ENCODE results near the gene CCNJL. TPM values are rescaled to one million over a fixed set of nuclear protein-coding genes. Genes with fewer than 3 reads are reported as not detected.
"Not testable (repeated sequence)": the region's sequence is repeated elsewhere in the genome, so short reads cannot be mapped to it uniquely, and the experiment has no call there.

Gene CCNJL
- total RNA-seq, 1 donor from 2014 or later = 0.78 TPM

DNA sequence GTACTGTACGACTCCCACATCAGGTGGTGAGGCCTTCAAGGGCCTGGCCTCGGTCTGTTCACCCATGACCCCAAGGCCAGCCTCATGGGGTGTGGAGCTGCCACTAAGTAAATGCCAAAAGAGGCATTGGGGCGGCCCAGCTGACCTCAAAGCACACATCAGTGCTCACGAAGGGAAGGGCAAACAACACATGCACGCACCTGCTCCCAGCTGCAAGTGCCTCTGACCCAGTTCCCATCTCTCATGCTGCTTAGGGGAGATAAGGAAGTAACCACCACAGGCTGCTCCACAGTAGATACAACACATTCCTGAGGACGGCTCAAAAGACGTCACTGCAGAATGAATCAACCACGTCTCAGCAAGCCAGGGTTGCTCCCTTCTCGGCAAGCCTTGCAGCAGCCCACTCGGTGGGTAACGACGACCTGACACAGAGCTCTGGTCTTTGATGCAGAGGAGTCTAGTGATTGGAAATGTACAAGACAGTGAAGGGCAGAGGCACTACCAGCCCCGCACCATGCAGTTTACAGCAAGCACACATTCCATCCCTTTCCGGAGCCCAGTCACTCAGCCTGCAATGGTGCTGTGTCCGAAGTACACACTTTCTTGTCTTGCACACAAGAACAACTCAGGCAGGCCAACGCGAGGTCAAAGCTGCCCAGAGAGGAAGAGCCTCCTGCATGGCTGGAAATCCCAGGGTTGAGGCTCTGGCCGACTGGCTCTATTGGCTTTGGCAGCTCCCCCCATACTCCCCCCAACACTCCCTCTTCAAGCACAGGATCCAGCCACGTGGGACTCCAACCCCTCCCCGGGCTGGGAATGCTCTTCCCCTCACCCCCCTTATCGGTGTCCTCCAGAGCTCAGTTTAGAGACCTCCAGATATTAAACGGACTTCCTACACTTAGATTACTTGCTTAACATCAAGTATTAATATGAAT, 51.2 kb downstream of the CCNJL start:
- no peak for DNase-seq

DNA sequence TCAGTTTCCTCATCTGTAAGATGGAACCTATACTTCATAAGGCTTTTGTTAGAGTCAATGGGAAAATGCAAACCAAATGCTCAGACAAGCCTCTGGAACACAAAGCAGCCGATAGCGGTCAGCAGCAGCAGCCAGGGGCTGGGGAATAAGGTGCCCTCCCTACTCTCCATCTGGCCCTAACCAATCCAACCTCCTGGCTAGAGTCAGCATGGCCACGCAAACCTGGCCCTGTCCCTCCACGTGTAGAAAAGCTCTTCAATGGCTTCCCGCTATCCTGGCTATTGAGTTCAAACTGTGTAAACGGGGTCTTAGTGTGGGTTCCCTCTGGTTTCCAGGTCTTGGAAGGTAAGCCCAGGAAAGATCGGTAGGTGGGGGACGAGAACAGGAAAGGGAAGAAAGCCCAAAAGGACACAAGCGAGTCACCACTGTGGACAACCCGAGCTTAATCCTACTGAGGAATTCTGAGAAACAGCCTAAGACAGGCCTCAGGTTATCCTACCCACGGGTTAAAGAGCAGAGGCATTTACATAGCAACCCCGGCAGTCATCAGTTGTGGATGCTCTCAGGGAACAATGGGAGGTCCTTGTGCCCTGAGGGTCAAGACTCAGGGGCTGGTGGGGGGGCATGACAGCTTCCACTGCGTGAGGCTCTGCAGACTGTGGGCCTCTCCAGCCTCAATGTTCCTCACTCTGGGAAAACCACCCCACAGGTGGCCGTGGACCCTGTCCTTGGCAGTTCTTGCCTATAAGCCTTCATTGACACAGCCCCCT, 52.2 kb downstream of the CCNJL start:
- DNase-seq = no peak

GRCh38 chr5:160259341-160259740, 53.0 kb downstream of the CCNJL start:
- DNase-seq = no peak

DNA sequence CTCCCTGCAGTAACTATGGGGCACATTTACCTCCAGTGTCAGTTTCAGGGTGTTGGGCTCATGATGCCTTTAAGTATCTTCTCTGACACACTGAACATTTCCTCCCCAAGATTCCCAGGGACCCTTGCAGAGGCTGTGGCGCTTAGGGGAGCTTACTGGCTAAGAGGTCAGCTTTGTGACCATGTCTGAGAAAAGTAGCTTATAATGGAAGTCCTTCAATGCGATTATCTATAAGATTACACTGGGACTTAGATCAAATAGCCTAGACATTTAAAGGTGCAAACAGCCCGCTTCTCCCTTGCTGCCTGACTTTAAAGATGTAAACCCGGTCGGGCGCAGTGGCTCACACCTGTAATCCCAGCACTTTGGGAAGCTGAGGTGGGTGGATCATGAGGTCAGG, 57.7 kb downstream of the CCNJL start:
- DNase-seq = no peak

DNA sequence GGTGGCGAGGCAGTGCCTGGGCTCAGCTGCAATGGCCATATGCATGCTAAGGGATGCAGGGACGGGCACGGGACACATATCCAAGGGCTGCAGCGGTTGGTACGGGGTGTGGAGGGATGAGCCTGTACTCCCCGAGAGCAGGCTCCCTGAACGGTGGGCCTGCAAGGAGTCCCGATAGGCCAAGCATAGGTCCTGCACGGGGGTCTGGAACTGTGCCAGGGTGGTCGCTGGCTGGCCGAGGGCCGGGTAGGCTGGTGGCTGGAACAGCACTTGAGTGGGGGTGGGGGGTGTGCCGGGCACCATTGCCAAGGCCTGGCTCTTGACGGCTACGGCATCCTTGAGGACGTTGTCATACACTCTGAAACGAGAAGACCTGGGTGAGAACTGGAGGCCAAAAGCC, 58.9 kb downstream of the CCNJL start:
- DNase-seq = no peak

GRCh38 chr5:160252916-160253315, 59.4 kb downstream of the CCNJL start:
- DNase-seq = no peak

DNA sequence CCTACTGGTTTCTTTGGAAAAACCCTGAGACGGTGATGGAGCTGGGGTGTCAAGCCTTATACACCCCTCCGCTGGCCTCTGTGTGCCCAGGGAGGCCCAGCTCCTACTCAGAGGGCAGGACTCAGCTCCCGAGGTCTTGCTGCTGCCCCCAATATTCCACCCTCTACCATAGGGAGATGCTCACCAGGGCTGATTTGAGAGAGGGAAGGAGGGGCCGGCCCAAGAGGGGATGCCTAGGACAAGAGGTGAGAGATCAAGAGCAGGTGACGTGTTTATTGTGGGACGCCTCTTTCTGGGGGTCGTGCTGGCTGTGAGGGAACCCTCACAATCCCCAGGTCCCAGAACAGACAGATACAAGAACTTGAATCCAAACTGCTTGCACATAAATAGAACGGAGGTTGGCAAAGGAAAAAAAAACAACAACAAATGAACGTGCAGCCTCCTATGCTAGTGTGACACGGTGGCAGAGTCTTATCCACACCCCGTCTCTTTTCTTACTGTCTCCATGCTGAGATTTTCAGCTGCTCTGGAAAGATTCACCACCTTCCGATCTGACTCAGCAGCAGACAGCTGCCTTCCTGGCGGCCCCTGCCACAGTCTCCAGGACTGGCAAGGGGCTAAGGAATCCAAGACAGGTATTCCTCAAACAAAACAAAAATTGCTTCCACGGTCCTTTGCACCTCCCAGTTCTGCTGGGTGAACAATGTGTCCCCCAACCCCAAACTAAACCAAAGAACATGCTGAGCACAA, 60.8 kb downstream of the CCNJL start:
- DNase-seq = no peak

DNA sequence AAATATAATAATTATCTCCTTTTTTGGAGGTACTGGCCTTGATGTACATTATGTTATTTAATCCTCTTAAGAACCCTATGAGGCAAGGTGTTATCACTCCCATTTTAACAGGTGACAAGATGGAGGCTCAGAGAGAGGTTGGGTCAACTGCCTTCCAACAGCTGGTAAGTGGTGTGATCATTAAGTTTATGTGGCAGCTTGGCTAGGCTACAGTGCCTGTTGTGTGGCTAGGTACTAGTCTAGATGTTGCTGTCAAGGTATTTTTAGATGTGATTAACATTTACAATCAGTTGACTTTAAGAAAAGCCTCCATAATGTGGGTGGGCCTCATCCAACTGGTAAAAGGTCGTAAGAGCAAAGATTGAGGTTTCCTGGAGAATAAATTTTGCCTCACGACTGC, 61.5 kb downstream of the CCNJL start:
- no peak for DNase-seq

DNA sequence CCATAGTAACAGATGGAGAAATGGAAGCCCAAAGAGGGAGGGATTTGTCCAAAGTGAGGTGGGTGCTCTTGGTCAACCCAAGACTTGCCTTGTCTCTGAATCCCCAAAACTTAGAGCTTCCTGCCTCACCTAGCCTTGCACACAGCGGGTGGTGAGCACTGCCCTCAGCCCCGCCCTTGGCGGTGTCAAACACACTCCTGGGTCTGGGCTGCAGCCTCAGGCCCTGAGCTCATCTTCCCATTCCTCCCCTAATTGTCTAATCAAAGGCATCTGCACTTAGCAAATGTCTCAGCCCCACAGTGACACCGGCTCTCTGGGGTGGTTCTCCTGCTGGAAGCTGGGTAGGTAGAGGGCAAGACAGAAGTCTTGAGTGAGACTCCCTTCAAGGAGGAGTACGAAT, 62.1 kb downstream of the CCNJL start:
- no peak for DNase-seq

DNA sequence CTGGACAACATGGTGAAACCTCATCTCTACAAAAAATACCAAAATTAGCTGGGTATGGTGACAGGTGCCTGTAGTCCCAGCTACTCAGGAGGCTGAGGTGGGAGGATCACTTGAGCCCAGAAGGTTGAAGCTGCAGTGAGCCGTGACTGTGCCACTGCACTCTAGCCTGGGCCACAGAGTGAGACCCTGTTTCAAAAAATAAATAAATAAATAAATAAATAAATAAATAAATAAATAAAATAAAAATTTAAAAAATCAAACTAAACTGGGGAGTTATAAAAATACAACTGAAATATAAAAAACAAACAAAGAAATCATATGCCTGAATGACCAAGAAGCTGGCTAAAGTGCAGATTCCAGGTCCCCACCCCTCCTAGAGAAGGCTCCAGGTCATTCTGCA, 62.8 kb downstream of the CCNJL start:
- DNase-seq = not testable (repeated sequence)

DNA sequence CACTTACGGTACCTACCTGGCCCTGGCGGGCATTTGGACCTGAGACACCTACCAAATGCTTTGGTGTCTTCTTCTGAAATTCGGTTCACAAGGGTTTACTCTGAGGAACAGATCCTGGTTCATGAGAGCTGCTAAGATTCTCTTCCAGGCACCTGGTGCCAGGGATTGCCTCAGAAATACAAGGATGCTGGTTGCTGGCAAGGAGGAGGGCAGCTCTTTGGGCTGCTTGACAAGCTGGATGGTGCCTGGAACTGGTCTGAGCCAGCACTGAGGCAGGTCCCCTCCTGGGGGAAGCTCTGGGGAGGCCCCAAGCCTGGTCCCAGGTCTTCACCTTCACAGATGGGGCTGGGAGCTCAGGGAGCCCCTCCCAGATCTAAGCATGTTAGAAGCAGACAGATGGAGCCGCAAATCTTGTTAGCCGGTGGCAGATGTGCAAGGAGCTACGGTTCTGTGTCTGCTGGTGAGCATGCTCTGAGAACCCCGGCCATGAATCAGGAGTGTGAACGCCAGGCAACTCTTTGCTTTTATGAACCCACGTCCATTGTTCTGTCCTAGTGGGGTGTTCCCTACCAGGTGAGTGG, 66.8 kb downstream of the CCNJL start:
- no peak for DNase-seq

GRCh38 chr5:160242145-160242544, 70.2 kb downstream of the CCNJL start:
- no peak for DNase-seq

- no peak for DNase-seq
Measured at GRCh38 chr5:160240350-160240749, 72.0 kb downstream of the CCNJL start.

GRCh38 chr5:160237571-160238093, 74.7 kb downstream of the CCNJL start:
- DNase-seq = no peak

GRCh38 chr5:160235731-160236130, 76.6 kb downstream of the CCNJL start:
- DNase-seq = no peak

DNA sequence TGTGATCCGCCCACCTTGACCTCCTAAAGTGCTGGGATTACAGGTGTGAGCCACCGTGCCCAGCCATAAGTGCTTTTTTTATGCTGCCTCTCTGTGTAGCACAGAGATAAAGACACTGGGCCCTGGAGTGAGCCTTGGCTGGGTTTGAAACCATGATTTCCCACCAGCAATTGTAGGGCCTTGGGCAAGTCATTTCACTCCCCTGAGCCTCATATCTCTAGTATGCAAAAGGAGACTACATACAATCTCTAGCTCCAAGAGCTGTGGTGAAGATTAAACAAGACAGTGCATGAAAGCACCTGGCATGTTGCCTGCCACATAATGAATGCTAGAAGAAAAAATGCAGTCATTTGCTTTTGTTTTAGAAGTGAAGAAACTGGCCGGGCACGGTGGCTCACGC, 79.1 kb downstream of the CCNJL start:
- DNase-seq = no peak

DNA sequence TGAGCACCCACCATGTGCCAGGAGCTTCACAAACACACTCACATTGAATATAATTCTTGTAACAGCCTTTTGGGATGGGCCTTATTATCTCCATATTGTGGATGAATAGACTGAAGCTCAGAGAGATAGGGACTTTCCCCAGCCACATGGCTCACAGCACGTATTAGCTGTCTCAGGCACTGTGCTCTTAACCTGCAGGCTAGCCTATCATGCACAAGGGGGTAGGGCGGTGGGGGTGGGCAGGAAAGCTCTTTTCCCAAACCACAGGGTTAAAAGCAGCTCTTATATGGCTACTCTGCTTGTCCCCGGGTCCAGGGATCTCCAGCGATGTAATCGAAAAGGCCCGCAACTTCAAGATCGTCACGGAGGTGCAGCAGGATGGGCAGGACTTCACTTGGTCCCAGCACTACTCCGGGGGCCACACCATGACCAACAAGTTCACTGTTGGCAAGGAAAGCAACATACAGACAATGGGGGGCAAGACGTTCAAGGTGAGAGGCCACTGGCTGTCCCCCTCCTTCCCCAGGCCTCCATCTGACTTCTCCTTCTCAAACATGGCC, 80.5 kb downstream of the CCNJL start:
- no peak for DNase-seq

GRCh38 chr5:160230686-160231527, 81.5 kb downstream of the CCNJL start:
- no peak for DNase-seq

DNA sequence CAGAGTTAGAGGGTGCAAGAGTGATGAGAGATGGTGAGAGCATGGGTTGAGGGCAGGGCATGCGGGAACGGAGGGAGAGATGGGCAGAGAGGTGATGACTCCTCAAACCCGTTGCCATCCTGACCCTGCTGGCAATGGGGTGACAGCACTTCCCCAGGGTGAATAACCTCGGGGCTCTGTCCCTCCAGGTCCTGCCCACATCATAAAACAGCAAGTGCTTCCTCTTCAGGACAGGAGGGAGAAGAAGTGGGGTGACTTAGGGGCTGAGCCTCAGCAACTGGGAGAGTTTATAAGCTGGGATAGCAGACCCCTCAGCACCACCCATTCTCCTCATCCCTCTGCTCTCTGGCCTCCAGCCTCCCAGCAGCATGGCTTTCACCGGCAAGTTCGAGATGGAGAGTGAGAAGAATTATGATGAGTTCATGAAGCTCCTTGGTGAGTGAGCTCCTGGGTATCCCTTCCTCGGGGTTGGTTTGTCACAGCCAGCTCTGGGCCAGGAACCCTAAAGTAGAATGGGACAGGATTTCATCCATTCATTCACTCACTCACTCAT, 83.1 kb downstream of the CCNJL start, which contains the start of gene FABP6:
Gene FABP6, plus strand, starts transcription at position 317 of the 553 bp plus-strand sequence. Its CDS starts 52 bp downstream, at position 369.
- no peak for DNase-seq

DNA sequence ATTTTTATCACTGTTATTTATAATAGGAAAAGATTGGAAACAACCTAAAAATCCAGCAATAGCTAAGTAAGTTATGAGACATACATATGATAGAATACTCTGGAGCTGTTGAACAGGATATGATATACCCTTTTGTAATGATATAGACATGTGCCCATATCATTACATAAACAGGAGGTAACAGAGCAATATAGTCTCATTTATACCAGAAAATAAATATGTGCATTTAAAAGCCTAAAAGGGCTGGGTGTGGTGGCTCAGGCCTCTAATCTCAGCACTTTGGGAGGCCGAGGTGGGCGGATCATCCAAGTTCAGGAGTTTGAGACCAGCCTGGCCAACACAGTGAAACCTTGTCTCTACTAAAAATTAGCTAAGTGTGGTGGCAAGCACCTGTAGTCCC, 85.4 kb downstream of the CCNJL start:
- DNase-seq = no peak

Data from occipital lobe (tissue), 2 donors.